Measurements from ENCODE around the gene POLR2A. TPM values are rescaled to one million over a fixed set of nuclear protein-coding genes. Genes with fewer than 3 reads are reported as not detected.

Gene POLR2A
- total RNA-seq, 4 donors from 2014 or later, result 87.0 to 163 (median 125) TPM

DNA sequence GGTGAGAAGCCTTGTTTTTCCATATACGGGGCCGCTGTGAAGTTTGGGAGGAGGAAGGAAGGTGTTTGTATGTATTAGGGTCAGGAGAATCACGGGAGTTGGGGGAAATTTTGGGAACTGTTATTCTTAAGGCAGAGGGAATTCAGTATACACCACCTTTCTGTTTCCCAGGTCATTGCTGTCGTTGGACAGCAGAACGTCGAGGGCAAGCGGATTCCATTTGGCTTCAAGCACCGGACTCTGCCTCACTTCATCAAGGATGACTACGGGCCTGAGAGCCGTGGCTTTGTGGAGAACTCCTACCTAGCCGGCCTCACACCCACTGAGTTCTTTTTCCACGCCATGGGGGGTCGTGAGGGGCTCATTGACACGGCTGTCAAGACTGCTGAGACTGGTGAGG lies 17.6 kb downstream of the POLR2A start:
- DNase-seq (ENCODE audit: low spot score in 2 of 2), result no peak
- Histone ChIP-seq H3K27ac (no peak overlapping the region), H3K27me3 (no peaks in the 10 kb centered on the region), H3K9me3 (no peaks in the 10 kb centered on the region), H3K36me3 (peaks cover 17 to 100% (median 62%) of the 10 kb centered on the region in 3 donors), H3K4me3 (no peak overlapping the region), H3K4me1 (no peaks in the 10 kb centered on the region)
- WGBS, 2 donors, result 79 to 82% methylated on average over 14 of the region's 14 CpGs
- no peak for TF ChIP-seq POLR2A (IDR thresholded peaks at IDR 0.05)
- TF ChIP-seq, protein P1, sequence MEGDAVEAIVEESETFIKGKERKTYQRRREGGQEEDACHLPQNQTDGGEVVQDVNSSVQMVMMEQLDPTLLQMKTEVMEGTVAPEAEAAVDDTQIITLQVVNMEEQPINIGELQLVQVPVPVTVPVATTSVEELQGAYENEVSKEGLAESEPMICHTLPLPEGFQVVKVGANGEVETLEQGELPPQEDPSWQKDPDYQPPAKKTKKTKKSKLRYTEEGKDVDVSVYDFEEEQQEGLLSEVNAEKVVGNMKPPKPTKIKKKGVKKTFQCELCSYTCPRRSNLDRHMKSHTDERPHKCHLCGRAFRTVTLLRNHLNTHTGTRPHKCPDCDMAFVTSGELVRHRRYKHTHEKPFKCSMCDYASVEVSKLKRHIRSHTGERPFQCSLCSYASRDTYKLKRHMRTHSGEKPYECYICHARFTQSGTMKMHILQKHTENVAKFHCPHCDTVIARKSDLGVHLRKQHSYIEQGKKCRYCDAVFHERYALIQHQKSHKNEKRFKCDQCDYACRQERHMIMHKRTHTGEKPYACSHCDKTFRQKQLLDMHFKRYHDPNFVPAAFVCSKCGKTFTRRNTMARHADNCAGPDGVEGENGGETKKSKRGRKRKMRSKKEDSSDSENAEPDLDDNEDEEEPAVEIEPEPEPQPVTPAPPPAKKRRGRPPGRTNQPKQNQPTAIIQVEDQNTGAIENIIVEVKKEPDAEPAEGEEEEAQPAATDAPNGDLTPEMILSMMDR (IDR thresholded peaks at IDR 0.05), result no peak
- TF ChIP-seq EP300 (IDR thresholded peaks at IDR 0.05), result no peak

GRCh38 chr17:7502171-7502847 lies 18.1 kb downstream of the POLR2A start:
- no peaks in the 10 kb centered on the region for H3K9me3 ChIP-seq
- H3K4me3 ChIP-seq, result no peak overlapping the region
- no peak for DNase-seq (ENCODE audit: low spot score in 2 of 2)
- no peaks in the 10 kb centered on the region for H3K27me3 ChIP-seq
- no peak for TF ChIP-seq EP300 (IDR thresholded peaks at IDR 0.05)
- TF ChIP-seq, protein P1 (IDR thresholded peaks at IDR 0.05), result no peak
- no peak for TF ChIP-seq POLR2A (IDR thresholded peaks at IDR 0.05)
- peaks cover 17 to 100% (median 56%) of the 10 kb centered on the region in 3 donors for H3K36me3 ChIP-seq
- WGBS, 2 donors, result 88 to 91% methylated on average over 19 to 20 of the region's 20 CpGs
- H3K4me1 ChIP-seq, result no peaks in the 10 kb centered on the region
- no peak overlapping the region for H3K27ac ChIP-seq

- WGBS, 2 donors, result 81 to 85% methylated on average over 14 of the region's 14 CpGs
- DNase-seq (ENCODE audit: low spot score in 2 of 2), result no peak
- TF ChIP-seq EP300 (IDR thresholded peaks at IDR 0.05), result no peak
- TF ChIP-seq, protein P1 (IDR thresholded peaks at IDR 0.05), result no peak
- TF ChIP-seq POLR2A (IDR thresholded peaks at IDR 0.05), result no peak
- H3K4me1 ChIP-seq, result no peaks in the 10 kb centered on the region
- H3K27me3 ChIP-seq, result no peaks in the 10 kb centered on the region
- H3K9me3 ChIP-seq, result no peaks in the 10 kb centered on the region
- no peak overlapping the region for H3K27ac ChIP-seq
- peaks cover 17 to 100% (median 49%) of the 10 kb centered on the region in 3 donors for H3K36me3 ChIP-seq
- no peak overlapping the region for H3K4me3 ChIP-seq
Observed at GRCh38 chr17:7502987-7503386, 18.8 kb downstream of the POLR2A start.

- no peak for DNase-seq (ENCODE audit: low spot score in 2 of 2)
- TF ChIP-seq EP300 (IDR thresholded peaks at IDR 0.05) (no peak), POLR2A (IDR thresholded peaks at IDR 0.05) (no peak)
- TF ChIP-seq, protein P1 (IDR thresholded peaks at IDR 0.05), result no peak
- no peaks in the 10 kb centered on the region for H3K4me1 ChIP-seq
- H3K9me3 ChIP-seq, result no peaks in the 10 kb centered on the region
- H3K27ac ChIP-seq, result no peak overlapping the region
- no peak overlapping the region for H3K4me3 ChIP-seq
- 94 to 100% methylated on average over 8 of the region's 8 CpGs for whole genome bisulfite sequencing, 2 donors
- peaks cover 17 to 100% (median 45%) of the 10 kb centered on the region in 3 donors for H3K36me3 ChIP-seq
- H3K27me3 ChIP-seq, result no peaks in the 10 kb centered on the region
Observed at GRCh38 chr17:7503521-7503920, 19.4 kb downstream of the POLR2A start.

GRCh38 chr17:7508145-7508544 lies 24.0 kb downstream of the POLR2A start:
- no peak for DNase-seq (ENCODE audit: low spot score in 2 of 2)
- Histone ChIP-seq H3K36me3 (peaks cover 6 to 100% (median 34%) of the 10 kb centered on the region in 3 donors), H3K27ac (no peak overlapping the region), H3K4me1 (no peaks in the 10 kb centered on the region), H3K27me3 (no peaks in the 10 kb centered on the region), H3K4me3 (no peak overlapping the region), H3K9me3 (no peaks in the 10 kb centered on the region)
- TF ChIP-seq EP300 (IDR thresholded peaks at IDR 0.05) (no peak), POLR2A (IDR thresholded peaks at IDR 0.05) (no peak)
- TF ChIP-seq, protein P1 (IDR thresholded peaks at IDR 0.05), result no peak
- 74 to 92% methylated on average over 11 of the region's 11 CpGs for WGBS, 2 donors
